HTR-8/SVneo (cell line): Measurements from ENCODE around the gene UTP3.
"Not testable (repeated sequence)": the region's sequence is repeated elsewhere in the genome, so short reads cannot be mapped to it uniquely, and the experiment has no call there.

Experiments used
- DNase-seq: peaks from one replicate; pipeline ENCODE4 v3.0.0; 2011; ENCODE audit warnings: low spot score, mixed read lengths; ENCODE audit not compliant: insufficient read length
- FAIRE-seq: peaks from 2 replicates; lab custom pipeline; 2011; peaks lifted over from hg19 to GRCh38; lab: Jason Lieb, UNC

UTP3 gene

DNA sequence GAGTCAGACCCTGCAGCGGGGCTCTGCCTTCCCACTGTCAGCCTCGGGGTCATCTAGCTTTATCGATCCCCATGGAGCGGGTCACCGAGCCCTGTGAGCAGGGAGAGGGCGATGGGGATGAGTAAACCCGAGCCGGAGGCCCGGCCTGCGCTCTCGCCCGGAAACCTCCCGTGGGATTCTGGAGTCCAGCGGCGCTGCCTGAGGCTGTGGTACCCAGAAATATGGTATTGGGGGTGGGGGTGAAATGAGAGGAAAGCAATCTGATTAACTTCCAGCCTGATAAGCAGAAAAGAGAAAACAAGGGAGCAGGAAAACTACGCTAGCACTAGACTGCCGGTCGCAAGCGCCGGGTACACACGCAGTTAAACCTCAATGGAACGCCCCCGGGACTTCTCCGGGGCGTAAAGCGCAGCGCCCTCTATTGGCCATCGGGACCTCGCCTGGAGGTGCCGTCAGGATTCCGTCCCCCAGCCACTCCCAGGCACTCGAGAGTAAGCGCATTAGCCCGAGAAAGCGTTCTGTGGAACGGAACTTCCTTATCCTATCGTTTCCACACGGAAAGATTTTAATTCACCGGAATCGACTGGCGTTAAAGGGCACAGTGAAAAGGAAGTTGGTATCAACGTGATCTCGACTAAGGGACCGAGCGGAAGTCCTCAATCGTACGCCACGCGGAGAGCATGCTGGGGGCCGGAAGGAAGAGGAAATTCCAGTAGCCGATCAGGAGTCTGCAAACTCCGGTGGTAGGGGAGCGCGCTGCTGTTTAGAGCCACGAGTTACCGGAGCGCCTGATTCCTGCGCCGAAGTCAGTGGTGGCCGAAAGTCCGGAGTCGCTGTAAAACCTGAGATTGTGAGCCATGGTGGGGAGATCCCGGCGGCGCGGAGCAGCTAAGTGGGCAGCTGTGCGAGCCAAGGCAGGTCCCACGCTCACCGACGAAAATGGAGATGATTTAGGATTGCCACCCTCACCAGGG, at the start of gene UTP3:
Gene UTP3, plus strand, starts transcription at position 712 of the 974 bp plus-strand sequence. Its CDS starts 146 bp downstream, at position 858.
- peak; percentile 44 for FAIRE-seq

GRCh38 chr4:70640192-70640591, 48.1 kb upstream of the UTP3 start:
- FAIRE-seq (no peak), DNase-seq (no peak)

More for the DNA sequence above, at the start of gene UTP3:
- DNase-seq = peak; percentile 71

GRCh38 chr4:70650741-70651140, 37.6 kb upstream of the UTP3 start:
- FAIRE-seq, DNase-seq: not testable (repeated sequence)

- peak; percentile 40 for DNase-seq
- FAIRE-seq = no peak
Measured at GRCh38 chr4:70651864-70652506, 36.3 kb upstream of the UTP3 start.

DNA sequence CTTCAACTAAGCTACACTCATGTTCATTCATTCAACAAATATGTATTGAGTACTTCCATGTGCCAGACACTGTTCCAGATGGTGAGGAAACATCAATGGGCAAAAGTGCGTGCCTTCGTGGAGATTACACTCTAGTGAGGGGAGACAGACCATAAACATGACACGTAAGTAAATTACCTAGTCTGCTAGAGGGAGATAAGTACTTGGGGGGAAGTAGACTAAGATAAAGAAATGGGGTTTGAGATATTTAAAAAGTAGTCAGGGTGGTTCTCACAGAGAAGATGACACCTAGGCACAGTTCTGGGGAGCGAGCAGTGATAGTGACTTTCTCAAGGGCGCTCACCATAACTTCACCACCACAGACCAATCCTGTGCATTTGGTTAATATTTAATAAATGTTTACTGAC, 33.7 kb upstream of the UTP3 start:
- no peak for FAIRE-seq
- DNase-seq = no peak

DNA sequence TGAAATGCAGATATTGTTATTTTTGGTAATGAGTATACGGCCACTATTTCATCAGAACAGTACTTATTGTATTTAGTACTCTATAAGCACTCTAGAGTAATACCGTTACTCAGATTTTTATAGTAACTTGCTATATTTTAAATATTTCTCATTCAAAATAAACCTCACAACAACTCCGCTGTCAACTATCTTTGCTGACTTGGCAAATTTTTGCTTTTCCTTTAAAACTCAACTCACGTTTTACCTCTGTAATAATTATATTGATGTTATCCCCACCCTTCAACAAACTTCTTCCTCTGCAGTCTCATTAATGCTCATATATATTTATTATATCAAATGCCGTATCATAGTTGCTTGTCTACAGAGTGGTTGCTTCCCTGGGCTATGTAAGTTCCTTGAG, 31.0 kb upstream of the UTP3 start:
- FAIRE-seq (no peak), DNase-seq (no peak)

GRCh38 chr4:70658418-70658817, 29.9 kb upstream of the UTP3 start:
- no peak for DNase-seq

GRCh38 chr4:70660106-70660505, 28.2 kb upstream of the UTP3 start:
- no peak for FAIRE-seq
- no peak for DNase-seq

More at GRCh38 chr4:70658418-70658817, 29.9 kb upstream of the UTP3 start:
- no peak for FAIRE-seq

DNA sequence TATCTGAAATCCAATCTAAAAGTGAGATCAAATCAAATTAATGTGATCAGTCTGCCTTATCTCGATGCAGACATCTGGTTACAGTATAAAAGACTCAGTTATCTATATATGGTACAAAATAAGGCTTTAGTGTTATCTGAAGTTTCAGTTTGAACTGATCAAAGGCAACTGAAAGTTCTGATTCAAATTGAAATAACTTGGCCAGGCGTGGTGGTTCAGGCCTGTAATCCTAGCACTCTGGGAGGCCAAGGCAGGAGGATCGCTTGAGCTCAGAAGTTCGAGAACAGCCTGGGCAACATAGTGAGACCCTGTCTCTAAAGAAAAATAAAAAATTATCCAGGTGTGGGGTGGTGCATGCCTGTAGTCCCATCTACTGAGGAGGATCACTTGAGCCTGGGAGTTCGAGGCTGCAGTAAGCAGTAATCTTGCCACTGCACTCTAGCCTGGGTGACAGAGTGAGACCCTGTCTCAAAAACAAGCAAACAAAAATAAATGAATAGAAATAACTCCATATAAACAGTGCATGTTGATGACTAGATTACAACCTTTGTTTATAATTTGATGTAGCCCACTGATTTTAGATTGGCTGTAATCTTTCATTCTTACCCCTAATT, 26.9 kb upstream of the UTP3 start:
- not testable (repeated sequence) for FAIRE-seq, DNase-seq

- DNase-seq (no peak), FAIRE-seq (no peak)
Measured at GRCh38 chr4:70666369-70666768, 22.0 kb upstream of the UTP3 start, which contains the start of gene JCHAIN. Gene JCHAIN (minus strand): TSS chr4:70666508. CDS start chr4:70666490, 18 bp downstream.

- DNase-seq (no peak), FAIRE-seq (no peak)
Measured at GRCh38 chr4:70667740-70668535, 20.4 kb upstream of the UTP3 start.

GRCh38 chr4:70670332-70671014, 17.9 kb upstream of the UTP3 start:
- FAIRE-seq (no peak), DNase-seq (no peak)

- DNase-seq = no peak
- no peak for FAIRE-seq
Measured at GRCh38 chr4:70671091-70671490, 17.2 kb upstream of the UTP3 start.

DNA sequence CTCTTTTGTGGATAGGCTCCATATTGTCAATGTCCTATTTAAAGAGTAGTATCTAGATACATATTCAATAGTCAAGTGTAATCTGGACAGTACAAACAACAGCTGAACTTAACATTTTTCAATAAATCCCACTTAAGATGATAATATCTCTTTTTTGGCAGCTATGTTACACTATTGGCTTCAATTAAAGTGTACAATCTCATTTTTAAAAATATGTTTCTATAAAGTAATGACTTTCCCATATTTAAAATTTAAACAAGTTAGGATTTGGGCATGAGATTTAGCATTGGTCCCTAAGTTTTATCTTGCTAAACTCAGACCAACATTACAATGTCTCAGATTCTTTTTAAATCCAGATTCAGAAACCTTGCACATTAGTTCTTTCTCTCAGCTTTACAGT, 14.1 kb upstream of the UTP3 start:
- no peak for FAIRE-seq
- DNase-seq = no peak

DNA sequence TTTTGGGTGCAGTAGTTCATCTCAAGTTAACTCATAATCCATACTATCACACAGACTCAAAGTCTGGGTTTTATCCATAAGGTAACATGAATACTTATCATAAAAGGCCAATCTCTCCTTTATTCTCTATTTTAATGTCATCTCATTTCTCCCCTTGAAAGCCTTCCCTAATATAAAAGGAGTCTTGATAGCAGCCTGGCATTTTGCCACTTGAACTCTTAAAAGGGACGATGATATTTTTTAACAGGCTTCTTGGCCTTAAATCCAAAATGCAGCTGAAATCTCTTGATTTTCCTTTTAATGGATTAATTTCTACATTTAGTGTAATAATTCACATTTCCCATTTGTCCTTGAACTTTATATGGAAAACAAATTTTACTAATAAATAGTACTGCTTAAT, 13.6 kb upstream of the UTP3 start:
- FAIRE-seq (no peak), DNase-seq (no peak)

- FAIRE-seq = no peak
- no peak for DNase-seq
Measured at GRCh38 chr4:70676554-70677090, 11.7 kb upstream of the UTP3 start.

DNA sequence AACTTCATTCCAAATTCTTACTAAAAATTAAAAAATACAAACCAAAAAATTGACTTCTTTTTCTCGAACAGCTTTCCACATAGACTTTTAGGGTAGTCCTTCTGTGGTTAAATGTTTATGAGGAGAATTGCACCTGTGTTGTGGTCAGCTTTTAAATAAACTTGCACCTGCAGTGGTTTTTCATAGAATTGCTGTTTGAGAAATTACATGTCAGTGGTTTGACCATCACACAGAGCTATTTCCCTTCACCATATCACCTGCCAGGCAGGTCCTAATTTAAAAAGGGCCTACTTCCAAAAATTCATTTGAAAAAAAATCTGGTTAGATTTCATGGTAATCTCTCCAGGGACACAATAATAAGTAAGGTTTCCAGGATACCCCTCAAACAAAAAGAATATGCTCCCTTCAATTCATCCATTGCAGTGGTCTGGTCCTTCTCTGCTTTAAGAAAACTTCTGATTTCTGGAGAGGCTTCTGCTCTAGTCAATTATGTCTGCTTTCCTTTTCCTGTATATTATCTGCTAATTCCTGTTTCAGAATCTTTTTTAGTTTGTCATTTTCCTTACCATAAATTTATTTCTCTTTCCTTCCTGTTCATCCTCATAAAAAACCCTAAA, 9.8 kb upstream of the UTP3 start:
- FAIRE-seq (no peak), DNase-seq (no peak)

DNA sequence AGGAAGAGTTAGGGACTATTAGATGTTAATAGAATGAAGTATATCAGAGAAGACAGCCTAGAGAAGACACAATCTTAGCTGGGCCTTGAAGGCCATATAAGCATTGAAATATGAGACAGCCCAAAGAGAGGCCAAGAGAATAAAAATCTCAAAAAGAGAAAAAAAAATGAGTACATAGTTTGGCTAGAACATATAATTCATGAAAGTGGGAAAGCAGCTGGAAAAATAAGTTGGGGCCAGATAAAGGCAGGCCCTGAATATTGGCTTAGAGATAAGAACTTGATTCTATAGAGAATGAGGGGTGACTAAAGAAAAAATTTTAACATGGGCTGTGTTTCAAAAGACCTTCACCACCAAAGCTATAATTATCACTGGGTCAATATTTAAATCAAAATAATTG, 7.4 kb upstream of the UTP3 start:
- no peak for DNase-seq
- FAIRE-seq = no peak

GRCh38 chr4:70681704-70682103, 6.6 kb upstream of the UTP3 start:
- no peak for DNase-seq
- FAIRE-seq = no peak
